HUDEP-2 (cell line): ENCODE measurements around the gene DCST1.
"Not testable (repeated sequence)": the region's sequence is repeated elsewhere in the genome, so short reads cannot be mapped to it uniquely, and the experiment has no call there.

Experiments used
- DNase-seq, 76 experiments: peaks; one replicate each; lab custom pipeline; 2025; ENCODE audit not compliant: unreplicated experiment in 76 of 76; lab: John Stamatoyannopoulos, UW

Gene DCST1, protein sequence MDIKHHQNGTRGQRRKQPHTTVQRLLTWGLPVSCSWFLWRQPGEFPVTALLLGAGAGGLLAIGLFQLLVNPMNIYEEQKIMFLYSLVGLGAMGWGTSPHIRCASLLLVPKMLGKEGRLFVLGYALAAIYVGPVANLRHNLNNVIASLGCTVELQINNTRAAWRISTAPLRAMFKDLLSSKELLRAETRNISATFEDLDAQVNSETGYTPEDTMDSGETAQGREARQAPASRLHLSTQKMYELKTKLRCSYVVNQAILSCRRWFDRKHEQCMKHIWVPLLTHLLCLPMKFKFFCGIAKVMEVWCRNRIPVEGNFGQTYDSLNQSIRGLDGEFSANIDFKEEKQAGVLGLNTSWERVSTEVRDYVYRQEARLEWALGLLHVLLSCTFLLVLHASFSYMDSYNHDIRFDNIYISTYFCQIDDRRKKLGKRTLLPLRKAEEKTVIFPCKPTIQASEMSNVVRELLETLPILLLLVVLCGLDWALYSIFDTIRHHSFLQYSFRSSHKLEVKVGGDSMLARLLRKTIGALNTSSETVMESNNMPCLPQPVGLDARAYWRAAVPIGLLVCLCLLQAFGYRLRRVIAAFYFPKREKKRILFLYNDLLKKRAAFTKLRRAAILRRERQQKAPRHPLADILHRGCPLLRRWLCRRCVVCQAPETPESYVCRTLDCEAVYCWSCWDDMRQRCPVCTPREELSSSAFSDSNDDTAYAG

DNA sequence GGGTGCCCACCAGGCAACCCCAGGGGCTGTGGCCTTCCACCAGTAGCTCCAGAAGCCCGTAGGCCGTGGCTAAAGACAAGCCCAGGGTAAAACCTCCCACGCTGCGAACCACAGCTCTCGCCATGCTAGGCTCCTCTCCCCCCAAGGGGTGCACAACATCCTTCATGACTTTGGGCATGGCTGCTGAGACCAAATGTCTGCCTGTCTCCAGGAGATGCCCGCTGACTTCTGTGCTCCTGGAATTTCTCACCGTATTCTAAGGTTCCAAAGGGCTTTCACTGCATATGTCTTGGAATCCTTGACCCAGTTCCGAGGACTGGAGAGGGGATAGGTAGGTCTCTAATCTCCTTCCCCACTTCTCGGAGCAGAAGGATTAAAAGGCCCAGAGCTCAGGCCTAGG, at the start of gene DCST1, which contains the start of gene DCST2:
DCST1 (plus strand) TSS at position 301 of the 400 bp plus-strand sequence. CDS start 213 bp downstream, outside the sequence.
DCST2 (minus strand) TSS at position 258 of the 400 bp plus-strand sequence; CDS start at position 178, 80 bp downstream.
- no peak for DNase-seq

DNA sequence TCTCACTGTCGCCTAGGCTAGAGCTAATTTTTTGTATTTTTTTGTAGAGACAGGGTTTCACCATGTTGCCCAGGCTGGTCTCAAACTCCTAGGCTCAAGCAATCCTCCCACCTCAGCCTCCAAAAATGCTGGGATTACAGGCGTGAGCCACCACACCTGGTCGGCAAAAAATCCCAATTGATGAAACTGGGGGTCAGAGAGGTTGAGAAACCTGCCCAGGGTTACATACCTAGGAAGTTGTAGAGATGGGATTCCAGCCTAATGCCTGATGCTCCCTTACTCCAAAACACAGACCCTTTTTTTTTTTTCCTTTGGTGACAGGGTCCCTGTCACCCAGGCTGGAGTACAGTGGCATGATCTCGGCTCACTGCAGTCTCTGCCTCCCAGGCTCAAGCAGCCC, 46.9 kb upstream of the DCST1 start:
- not testable (repeated sequence) for DNase-seq

DNA sequence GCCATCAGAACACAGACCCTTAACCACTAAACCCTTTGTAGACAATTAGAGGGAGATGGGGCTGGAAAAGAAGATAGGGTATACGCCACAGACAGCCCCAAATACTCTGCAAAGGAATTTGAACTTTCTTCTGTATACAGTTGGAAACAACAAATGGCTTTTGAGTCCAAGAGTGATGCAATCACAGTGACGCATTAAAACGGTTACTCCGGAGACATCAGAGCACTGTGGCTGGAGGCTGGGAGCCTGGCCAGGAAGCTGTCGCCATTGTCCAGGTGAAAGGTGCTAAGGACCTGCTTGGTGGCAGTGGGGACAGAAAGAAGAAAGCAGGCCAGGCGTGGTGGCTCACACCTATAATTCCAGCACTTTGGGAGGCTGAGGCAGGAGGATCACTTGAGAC, 46.3 kb upstream of the DCST1 start:
- DNase-seq, result no peak

DNA sequence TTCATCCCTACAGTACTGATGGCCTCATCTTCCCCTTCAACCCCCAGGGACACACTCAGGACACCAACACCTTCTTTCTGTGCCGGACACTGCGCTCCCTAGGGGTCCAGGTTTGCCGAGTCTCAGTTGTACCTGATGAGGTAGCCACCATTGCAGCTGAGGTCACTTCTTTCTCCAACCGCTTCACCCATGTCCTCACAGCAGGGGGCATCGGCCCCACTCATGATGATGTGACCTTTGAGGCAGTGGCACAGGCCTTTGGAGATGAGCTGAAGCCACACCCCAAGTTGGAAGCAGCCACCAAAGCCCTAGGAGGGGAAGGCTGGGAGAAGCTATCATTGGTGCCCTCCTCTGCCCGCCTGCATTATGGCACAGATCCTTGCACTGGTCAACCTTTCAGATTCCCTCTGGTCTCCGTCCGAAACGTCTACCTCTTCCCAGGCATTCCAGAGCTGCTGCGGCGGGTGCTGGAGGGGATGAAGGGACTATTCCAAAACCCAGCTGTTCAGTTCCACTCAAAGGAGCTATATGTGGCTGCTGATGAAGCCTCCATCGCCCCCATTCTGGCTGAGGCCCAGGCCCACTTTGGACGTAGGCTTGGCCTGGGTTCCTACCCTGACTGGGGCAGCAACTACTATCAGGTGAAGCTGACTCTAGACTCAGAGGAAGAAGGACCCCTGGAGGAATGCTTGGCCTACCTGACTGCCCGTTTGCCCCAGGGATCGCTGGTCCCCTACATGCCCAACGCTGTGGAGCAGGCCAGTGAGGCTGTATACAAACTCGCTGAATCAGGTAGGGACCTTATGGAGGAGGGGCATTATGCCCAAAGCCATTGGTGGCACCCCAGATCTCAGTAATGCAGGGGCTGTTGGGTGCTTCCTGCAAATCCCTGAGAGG, 45.3 kb upstream of the DCST1 start:
- peak in 17 of 76 experiments; percentile 12 to 41 (median 25) for DNase-seq

DNA sequence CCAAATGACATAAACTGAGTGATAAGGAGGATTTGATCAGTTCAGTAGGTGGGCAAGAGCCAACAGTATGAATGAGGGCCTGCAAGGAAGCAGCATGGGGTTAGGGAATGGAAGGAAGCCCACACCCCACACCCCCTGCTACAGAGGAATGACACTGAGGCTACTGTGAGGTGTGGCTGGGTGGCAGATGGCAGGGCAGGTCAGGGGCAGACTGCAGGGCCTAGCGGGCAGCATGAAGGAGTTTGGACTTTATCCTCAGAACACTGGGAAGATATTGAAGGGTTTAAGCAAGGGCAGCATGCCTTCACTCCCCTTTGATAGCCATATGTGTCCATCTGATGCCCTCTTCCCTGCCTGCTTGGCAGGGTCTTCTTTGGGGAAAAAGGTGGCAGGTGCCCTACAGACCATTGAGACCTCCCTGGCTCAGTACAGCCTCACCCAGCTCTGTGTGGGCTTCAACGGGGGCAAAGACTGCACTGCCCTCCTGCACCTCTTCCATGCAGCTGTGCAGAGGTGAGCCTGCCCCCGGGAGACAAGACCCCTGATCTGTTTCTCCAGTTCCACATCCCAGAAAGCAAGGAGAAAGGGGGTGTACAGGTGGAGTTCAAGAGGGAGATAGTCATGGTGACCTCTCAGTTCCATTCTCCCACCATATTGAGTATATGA, 44.3 kb upstream of the DCST1 start:
- no peak for DNase-seq

DNA sequence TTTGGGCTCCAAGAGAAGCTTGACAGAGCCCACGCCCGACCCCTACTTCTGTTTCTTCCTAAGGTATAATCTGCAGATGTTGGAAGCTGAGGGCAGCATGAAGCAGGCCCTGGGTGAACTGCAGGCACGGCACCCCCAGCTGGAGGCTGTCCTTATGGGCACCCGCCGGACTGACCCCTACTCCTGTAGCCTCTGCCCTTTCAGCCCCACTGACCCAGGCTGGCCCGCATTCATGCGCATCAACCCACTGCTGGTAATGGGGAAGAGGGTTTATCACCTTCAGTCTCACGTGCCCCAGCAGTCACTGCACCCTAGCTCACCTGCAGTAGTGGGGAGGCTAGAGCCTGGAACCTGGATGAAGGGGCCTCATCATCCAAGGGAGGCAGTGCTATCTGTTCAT, 43.3 kb upstream of the DCST1 start:
- no peak for DNase-seq

DNA sequence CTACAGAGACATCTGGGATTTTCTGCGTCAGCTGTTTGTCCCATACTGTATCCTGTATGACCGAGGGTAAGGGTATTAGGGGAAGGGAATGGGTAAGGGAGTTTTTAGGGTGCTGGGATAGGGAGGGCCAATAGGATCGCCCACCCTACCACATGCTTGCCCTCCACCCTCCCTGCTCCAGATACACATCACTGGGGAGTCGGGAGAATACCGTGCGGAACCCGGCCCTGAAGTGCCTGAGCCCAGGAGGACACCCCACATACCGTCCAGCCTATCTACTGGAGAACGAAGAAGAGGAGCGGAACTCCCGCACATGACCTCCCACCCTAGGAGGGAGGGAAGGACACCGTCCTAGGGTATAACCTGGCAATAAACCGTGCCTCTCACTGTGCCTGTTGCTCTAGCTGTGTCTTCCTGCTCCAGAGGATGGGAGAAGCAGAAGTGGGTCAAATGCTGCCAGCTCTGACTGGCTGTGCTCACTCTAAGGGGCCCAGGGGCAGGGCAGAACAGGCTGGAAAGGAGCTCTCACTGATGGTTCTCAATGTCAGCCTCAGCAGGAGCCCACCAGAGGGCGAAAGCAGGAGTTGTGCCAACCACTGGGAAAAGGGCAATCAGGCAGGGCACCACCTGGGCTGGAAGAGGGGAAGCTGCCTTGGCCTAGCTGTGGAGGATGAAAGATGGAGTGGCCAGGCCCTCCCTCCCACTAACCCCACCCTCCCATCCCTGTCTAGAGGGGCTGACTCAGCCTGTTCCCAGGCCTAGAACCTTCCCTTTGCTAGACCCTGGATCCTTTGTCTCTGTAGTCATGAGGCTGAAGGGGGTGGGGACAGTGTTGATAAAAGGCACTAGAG, 40.7 kb upstream of the DCST1 start:
- DNase-seq, result peak in 46 of 76 experiments; percentile 19 to 76 (median 44)

DNA sequence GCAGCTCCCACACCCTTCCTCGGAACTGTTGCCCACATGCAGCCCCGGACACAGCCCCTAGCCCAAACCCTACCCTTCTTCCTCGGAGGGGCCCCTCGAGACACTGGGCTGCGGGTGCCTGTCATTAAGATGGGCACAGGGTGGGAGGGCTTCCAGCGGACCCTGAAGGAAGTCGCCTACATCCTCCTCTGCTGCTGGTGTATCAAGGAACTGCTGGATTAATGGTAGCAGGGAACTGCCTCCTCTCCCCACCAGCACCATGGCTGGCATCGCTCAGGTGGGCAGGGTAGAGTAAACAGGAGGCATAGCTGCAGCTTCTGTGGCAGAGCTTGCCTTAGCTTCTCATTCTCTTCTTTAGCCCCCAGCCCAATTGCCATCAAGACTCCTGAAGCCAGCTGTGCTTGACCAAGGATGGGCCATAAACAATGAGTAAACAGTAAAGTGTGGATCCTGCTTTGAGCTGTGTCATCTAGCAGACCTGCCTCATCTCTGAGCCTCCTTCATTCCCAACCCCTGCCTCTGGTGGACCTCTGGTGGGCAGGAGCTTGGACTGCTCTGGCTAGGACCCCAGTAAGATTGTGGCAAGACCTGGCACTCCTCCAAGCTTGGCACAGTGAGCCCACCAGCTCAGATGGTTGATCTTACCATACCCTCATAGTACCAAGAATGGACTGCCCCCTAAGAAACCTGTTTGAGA, 39.9 kb upstream of the DCST1 start, which contains the start of gene LENEP:
LENEP (plus strand) TSS at position 15 of the 697 bp plus-strand sequence; CDS start at position 37, 22 bp downstream.
- DNase-seq, result peak in 1 of 76 experiments; percentile 41

DNA sequence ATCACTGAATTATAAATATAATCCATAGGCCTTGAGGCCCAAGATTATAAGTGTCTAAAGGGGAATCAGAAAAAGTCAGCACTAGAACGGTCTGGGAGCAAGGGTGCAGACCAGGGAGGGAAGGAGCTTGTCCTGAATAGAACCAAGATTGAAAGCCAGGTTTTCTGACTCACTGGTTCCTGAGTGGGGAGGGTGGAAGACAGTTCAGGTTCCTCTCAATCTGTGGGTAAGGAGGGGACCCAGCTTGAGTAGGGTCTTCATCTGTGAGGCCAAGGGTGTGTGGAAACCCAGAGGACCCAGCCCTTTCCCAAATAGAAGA, 39.4 kb upstream of the DCST1 start:
- DNase-seq, result no peak

DNA sequence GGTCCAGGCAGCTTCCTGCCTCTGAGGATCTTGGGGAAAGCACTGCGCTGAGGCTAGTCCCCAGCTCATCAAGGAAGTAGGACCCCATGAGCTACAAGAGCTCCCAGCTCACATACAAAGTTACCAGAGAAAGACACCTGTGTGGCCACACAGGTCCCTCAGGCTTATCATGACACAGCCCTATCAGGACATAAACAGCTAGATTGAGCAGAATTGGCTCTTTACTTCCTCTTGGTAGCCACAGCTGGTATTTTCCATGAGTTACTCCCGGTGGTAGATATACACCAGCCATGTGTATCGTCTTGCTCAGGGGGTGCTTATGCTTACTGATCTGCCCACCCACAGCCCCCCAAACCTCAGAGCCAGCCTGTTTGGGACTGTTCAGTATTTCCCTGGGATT, 39.0 kb upstream of the DCST1 start:
- peak in 2 of 76 experiments; percentile 12 to 16 for DNase-seq

DNA sequence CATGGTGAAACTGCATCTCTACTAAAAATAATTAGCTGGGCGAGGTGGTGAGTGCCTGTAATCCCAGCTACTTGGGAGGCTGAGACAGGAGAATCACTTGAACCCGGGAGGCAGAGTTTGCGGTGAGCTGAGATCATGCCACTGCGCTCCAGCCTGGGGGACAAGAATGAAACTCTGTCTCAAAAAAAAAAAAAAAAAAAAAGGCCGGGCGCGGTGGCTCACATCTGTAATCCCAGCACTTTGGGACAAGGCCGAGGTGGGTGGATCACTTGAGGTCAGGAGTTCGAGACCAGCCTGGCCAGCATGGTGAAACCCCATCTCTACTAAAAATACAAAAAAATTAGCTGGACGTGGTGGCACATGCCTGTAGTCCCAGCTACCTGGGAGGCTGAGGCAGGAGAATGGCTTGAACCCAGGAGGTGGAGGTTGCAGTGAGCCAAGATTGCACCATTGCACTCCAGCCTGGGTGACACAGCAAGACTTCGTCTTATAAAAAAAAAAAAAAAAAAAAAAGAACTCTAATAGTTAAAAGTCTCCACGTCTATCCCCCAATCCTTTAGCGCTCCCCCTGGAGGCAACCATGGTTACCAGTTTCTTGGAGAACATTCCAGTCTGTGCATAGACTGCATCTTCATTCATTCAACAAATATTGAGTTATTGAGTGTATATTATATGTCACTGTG, 38.2 kb upstream of the DCST1 start:
- peak in 22 of 76 experiments; percentile 13 to 50 (median 28) for DNase-seq

DNA sequence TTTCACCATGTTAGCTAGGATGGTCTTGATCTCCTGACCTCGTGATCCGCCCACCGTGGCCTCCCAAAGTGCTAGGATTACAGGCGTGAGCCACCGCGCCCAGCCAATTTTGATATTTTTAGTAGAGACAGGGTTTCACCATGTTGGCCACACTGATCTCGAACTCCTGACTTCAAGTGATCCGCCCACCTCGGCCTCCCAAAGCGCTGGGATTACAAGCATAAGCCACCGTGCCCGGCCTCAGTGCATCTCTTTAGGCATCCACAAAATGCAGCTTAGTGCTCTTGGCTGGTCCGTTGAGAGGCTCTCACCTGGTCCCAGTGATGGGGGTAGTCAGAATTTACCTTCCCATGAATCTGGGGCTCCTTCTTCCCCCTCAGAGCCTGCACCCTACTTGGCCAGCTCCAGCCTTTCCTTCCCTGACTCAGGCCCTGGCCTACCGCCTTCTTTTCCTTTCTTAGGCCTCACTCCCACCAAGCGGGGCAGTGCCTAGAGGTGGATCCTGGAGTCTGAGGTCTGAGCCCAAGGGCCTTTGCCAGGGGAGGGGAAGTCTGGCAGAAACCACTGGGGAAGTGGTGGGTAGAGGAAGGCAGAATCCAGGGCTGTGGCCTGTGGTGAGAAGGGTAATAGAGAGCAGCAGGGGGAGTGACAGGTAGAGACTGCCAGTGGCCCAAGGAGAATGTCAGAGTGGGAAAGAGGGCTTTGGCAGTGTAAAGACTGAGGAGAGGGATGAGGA, 36.5 kb upstream of the DCST1 start:
- DNase-seq, result no peak

DNA sequence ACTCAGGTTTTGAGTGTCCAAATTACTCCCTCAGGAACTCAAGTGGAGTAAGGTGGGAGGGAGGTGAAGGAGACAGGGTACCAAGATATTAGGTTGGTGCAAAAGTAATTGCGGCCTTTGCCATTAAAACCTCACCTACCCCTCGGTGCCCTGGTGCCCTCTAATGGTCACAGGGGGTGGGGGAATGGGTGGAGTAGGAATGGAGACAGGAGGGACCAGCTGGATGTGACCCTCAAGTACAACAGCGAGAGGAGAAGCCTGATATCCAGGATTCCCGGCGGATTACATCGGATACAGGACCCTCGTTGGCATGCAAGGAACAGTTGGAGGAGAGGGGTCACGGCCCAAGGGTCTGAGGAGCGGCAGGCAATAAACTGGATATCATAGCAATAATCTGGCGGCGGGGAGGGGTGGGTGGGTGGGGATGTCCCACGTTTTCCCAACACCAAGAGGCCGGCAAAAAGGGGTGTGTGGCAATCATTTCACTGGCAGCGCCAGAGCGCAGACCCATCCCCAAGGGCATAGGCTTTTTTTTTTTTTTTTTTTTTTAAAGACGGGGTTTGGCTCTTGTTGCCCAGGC, 35.3 kb upstream of the DCST1 start:
- peak in 3 of 76 experiments; percentile 9 to 12 (median 12) for DNase-seq

DNA sequence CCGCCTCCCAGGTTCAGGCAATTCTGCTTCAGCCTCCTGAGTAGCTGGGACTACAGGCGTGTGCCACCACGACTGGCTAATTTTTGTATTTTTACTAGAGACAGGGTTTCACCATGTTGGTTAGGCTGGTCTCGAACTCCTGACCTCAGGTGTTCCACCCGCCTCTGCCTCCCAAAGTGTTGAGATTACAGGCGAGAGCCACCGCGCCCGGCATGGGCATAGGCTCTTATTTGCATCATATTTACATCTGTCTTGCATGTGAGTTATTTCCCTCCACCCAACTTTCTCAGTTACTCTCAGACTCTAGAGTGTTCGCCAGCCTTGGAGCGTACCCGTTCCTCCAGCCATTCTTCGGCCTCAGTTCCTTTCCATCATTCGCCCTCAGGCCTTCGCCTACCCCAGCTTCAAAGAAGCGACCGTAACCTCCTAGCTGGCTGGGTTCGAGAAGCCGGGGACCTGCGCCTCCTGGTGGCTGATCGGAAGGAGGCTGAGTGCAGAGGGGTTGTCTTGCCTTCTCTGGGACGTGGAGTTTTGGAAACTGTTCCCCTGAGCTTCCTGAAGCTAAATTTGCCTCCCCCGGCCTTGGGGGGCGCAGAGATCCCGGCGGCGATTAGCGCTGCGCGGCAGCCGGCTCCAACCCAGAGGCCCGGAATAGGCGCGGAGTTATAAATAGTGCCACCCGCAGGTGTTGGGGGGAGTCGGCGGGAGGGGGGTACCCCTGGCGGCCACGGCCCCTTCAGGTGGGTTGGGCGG, 34.6 kb upstream of the DCST1 start:
- DNase-seq, result peak in 68 of 76 experiments; percentile 34 to 82 (median 67)

DNA sequence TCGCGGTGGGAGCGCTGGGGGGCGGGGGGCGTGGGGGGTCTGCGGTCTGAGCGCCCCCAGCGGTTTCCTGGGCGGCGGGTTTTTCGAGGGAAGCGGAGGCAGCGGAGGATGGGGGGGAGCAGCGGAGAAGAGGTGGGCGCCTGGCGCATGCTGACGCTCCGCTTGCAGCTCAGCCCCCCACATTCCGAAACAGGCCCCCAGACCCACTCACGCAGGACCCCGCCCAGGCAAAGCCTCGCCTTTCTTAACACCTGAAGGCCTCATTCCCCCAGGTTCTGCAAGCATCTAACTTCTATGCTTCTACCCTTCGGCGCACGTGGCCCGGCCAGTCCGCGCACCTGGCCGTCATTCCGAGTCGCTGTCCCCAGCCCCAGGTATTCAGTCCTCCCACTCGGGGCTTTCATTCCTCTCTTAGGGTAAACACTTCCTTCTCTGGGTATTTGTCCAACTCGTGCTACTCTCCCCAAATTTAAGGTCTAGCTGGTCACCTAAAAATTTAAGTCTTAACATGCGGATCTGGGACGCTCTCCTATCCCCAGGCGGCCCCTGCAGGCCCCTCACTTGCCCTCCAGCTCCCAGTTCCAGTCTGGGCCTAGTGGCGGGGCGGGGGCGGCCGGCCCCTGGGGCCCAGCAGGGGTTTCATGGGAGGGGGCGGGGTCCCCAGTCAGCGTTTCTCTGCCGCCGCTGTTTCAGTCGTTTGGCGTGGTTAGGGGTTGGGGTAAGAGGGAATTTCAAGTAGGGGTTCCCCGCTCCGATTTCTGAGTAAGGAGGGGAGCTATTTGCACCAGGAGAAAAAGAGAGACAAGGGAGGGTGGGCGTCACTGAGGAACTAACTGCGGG, 33.8 kb upstream of the DCST1 start:
- peak in 25 of 76 experiments; percentile 20 to 61 (median 44) for DNase-seq

DNA sequence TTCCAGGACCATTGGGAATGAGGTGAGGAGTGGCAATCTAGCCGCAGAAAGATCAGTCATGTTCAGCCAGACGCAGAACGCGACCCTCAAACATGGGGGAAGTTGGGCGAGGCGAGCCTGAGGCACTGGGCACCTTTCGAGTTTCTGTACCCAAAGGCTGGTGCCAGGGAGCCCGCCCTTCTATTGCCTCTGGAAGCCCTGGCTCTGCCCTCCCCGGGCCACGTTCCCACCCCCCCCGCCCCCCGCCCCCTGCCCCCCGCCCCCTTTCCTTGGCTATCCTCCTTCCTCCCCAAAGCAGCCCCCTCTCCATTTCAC, 33.3 kb upstream of the DCST1 start:
- DNase-seq, result peak in 21 of 76 experiments; percentile 31 to 62 (median 52)
